Skeletal muscle satellite cell (primary cell): ENCODE measurements around the gene CREB5.
A peak's percentile ranks its signal among the peaks of the same experiment; 100 is the strongest.

ENCODE experiments used
- H3K27me3 ChIP-seq: 2 replicates; pipeline ENCODE4 v1.7.0; 2013; ENCODE audit warnings: low read length; ENCODE audit not compliant: control insufficient read depth, insufficient read depth
- H3K36me3 ChIP-seq: 2 replicates; pipeline ENCODE4 v1.7.0; 2013; ENCODE audit warnings: mild to moderate bottlenecking, control low read depth, low read length; ENCODE audit not compliant: insufficient read depth
- H3K4me1 ChIP-seq: 2 replicates; pipeline ENCODE4 v1.7.0; 2013; ENCODE audit warnings: low read length; ENCODE audit not compliant: control insufficient read depth, insufficient read depth
- H3K4me2 ChIP-seq: 2 replicates; pipeline ENCODE4 v1.7.0; 2013; ENCODE audit warnings: mild to moderate bottlenecking, low read length
- H3K4me3 ChIP-seq: 2 replicates; pipeline ENCODE4 v1.7.0; 2013; ENCODE audit warnings: low read length
- H3K9ac ChIP-seq: 2 replicates; pipeline ENCODE4 v1.7.0; 2013; ENCODE audit warnings: mild to moderate bottlenecking, low read depth, low read length, moderate library complexity
- H3K9me3 ChIP-seq: replicated peaks from 2 replicates; pipeline ENCODE4 v1.7.0; 2013; ENCODE audit warnings: mild to moderate bottlenecking, control low read depth, low read length

The CREB5 gene

GRCh38 chr7:28700790-28701203 lies 288.5 kb downstream of the CREB5 start:
- H3K9ac ChIP-seq: no peak overlapping the region
- no peaks in the 10 kb centered on the region for H3K9me3 ChIP-seq
- no peaks in the 10 kb centered on the region for H3K36me3 ChIP-seq
- H3K27me3 ChIP-seq: no peaks in the 10 kb centered on the region
- H3K4me1 ChIP-seq: peaks cover 29% of the 10 kb centered on the region
- no peak overlapping the region for H3K4me3 ChIP-seq
- H3K4me2 ChIP-seq: peak overlapping the region; percentile 22

GRCh38 chr7:28701731-28702130 lies 289.4 kb downstream of the CREB5 start:
- no peaks in the 10 kb centered on the region for H3K9me3 ChIP-seq
- no peak overlapping the region for H3K9ac ChIP-seq
- no peak overlapping the region for H3K4me3 ChIP-seq
- H3K36me3 ChIP-seq: no peaks in the 10 kb centered on the region
- H3K27me3 ChIP-seq: no peaks in the 10 kb centered on the region
- H3K4me2 ChIP-seq: no peak overlapping the region
- H3K4me1 ChIP-seq: peaks cover 29% of the 10 kb centered on the region

GRCh38 chr7:28702171-28702570 lies 289.9 kb downstream of the CREB5 start:
- Histone ChIP-seq H3K36me3 (no peaks in the 10 kb centered on the region), H3K9ac (no peak overlapping the region), H3K4me3 (no peak overlapping the region), H3K9me3 (no peaks in the 10 kb centered on the region), H3K4me2 (no peak overlapping the region), H3K4me1 (peaks cover 29% of the 10 kb centered on the region), H3K27me3 (no peaks in the 10 kb centered on the region)

GRCh38 chr7:28703037-28703765 lies 290.9 kb downstream of the CREB5 start:
- no peaks in the 10 kb centered on the region for H3K27me3 ChIP-seq
- H3K9ac ChIP-seq: no peak overlapping the region
- no peaks in the 10 kb centered on the region for H3K9me3 ChIP-seq
- no peak overlapping the region for H3K4me3 ChIP-seq
- peaks cover 38% of the 10 kb centered on the region for H3K4me1 ChIP-seq
- no peak overlapping the region for H3K4me2 ChIP-seq
- no peaks in the 10 kb centered on the region for H3K36me3 ChIP-seq

- Histone ChIP-seq H3K4me1 (peaks cover 30% of the 10 kb centered on the region), H3K4me3 (no peak overlapping the region), H3K4me2 (no peak overlapping the region), H3K27me3 (no peaks in the 10 kb centered on the region), H3K36me3 (no peaks in the 10 kb centered on the region), H3K9me3 (no peaks in the 10 kb centered on the region), H3K9ac (no peak overlapping the region)
Observed at GRCh38 chr7:28704706-28705105, 292.4 kb downstream of the CREB5 start.

- H3K27me3 ChIP-seq: no peaks in the 10 kb centered on the region
Observed at GRCh38 chr7:28705350-28705749, 293.0 kb downstream of the CREB5 start.

GRCh38 chr7:28706584-28706983 lies 294.3 kb downstream of the CREB5 start:
- Histone ChIP-seq H3K36me3 (no peaks in the 10 kb centered on the region), H3K4me1 (peaks cover 14% of the 10 kb centered on the region), H3K4me3 (no peak overlapping the region), H3K27me3 (no peaks in the 10 kb centered on the region), H3K9ac (no peak overlapping the region), H3K9me3 (no peaks in the 10 kb centered on the region), H3K4me2 (no peak overlapping the region)

More at GRCh38 chr7:28705350-28705749, 293.0 kb downstream of the CREB5 start:
- Histone ChIP-seq H3K4me2 (no peak overlapping the region), H3K4me1 (peaks cover 23% of the 10 kb centered on the region), H3K4me3 (no peak overlapping the region), H3K9me3 (no peaks in the 10 kb centered on the region), H3K36me3 (no peaks in the 10 kb centered on the region), H3K9ac (no peak overlapping the region)

GRCh38 chr7:28707291-28707690 lies 295.0 kb downstream of the CREB5 start:
- no peak overlapping the region for H3K4me2 ChIP-seq
- no peaks in the 10 kb centered on the region for H3K36me3 ChIP-seq
- H3K9ac ChIP-seq: no peak overlapping the region
- H3K9me3 ChIP-seq: no peaks in the 10 kb centered on the region
- no peaks in the 10 kb centered on the region for H3K27me3 ChIP-seq
- H3K4me1 ChIP-seq: peaks cover 11% of the 10 kb centered on the region
- H3K4me3 ChIP-seq: no peak overlapping the region

GRCh38 chr7:28708033-28708951 lies 296.0 kb downstream of the CREB5 start:
- no peaks in the 10 kb centered on the region for H3K9me3 ChIP-seq
- peak overlapping the region; percentile 39 for H3K4me3 ChIP-seq
- H3K4me2 ChIP-seq: peak overlapping the region; percentile 61
- H3K4me1 ChIP-seq: peaks cover 11% of the 10 kb centered on the region
- H3K27me3 ChIP-seq: no peaks in the 10 kb centered on the region
- no peak overlapping the region for H3K9ac ChIP-seq
- no peaks in the 10 kb centered on the region for H3K36me3 ChIP-seq

GRCh38 chr7:28709748-28710147 lies 297.4 kb downstream of the CREB5 start:
- H3K4me3 ChIP-seq: no peak overlapping the region
- H3K9ac ChIP-seq: no peak overlapping the region
- H3K4me2 ChIP-seq: no peak overlapping the region
- H3K9me3 ChIP-seq: no peaks in the 10 kb centered on the region
- peaks cover 11% of the 10 kb centered on the region for H3K4me1 ChIP-seq
- no peaks in the 10 kb centered on the region for H3K36me3 ChIP-seq
- H3K27me3 ChIP-seq: no peaks in the 10 kb centered on the region

GRCh38 chr7:28711114-28711513 lies 298.8 kb downstream of the CREB5 start:
- Histone ChIP-seq H3K4me2 (no peak overlapping the region), H3K4me1 (peaks cover 11% of the 10 kb centered on the region), H3K36me3 (no peaks in the 10 kb centered on the region), H3K9me3 (no peaks in the 10 kb centered on the region), H3K4me3 (no peak overlapping the region), H3K9ac (no peak overlapping the region), H3K27me3 (no peaks in the 10 kb centered on the region)
